Thoracic aorta (tissue), 2 donors: Measurements from ENCODE around the gene BMP15. TPM values are rescaled to one million over a fixed set of nuclear protein-coding genes. Genes with fewer than 3 reads are reported as not detected.

Experiments used
- ATAC-seq: fragments of 150-250 bp; one replicate; pipeline ENCODE4 v1.8.0; 2017; ENCODE audit warnings: low read depth; ENCODE audit not compliant: insufficient number of reproducible peaks, low FRiP score
- DNase-seq: peaks from one replicate; pipeline ENCODE4 v3.0.0-alpha.2; 2020; ENCODE audit warnings: low spot score
- H3K27ac ChIP-seq, 2 donors: fragments of 200-600 bp; sonication (generic); 1 replicate in 1 of 2; 2 replicates in 1 of 2; pipeline ENCODE4 v1.5.1; 2016; ENCODE audit warnings: mild to moderate bottlenecking in 2 of 2, moderate library complexity in 2 of 2
- H3K27me3 ChIP-seq: fragments of 200-600 bp; sonication (generic); replicated peaks from 2 replicates; pipeline ENCODE4 v1.6.0; 2016; ENCODE audit warnings: mild to moderate bottlenecking; ENCODE audit not compliant: insufficient read depth
- H3K36me3 ChIP-seq: fragments of 200-600 bp; sonication (generic); one replicate; pipeline ENCODE4 v1.5.1; 2016
- H3K4me1 ChIP-seq, 2 donors: fragments of 200-600 bp; sonication (generic); 1 replicate in 1 of 2; 2 replicates in 1 of 2; pipeline versions ENCODE4 v1.5.1 to v1.6.0; 2016; ENCODE audit warnings: low read depth in 2 of 2, mild to moderate bottlenecking in 1 of 2; ENCODE audit not compliant: control insufficient read depth in 1 of 2
- H3K4me3 ChIP-seq: fragments of 200-600 bp; sonication (generic); 2 replicates; pipeline ENCODE4 v1.5.1; 2016; ENCODE audit warnings: mild to moderate bottlenecking
- H3K9me3 ChIP-seq: fragments of 200-600 bp; sonication (generic); 2 replicates; pipeline ENCODE4 v1.5.1; 2016
- total RNA-seq, 2 donors: library from RNA; depleted of rRNA; stranded (reverse); fragments of >200 nt; gene quantifications; one replicate each; pipeline versions ENCODE4 v1.1.0 to v1.2.3, GENCODE V29; 2016
- TF ChIP-seq, protein P1 (sequence below): fragments of 200-600 bp; sonication (generic); IDR thresholded peaks from one replicate; pipeline ENCODE4 v1.5.1; 2019; ENCODE audit warnings: antibody characterized with exemption

BMP15 gene
- total RNA-seq, 2 donors from 2014 or later = not detected

DNA sequence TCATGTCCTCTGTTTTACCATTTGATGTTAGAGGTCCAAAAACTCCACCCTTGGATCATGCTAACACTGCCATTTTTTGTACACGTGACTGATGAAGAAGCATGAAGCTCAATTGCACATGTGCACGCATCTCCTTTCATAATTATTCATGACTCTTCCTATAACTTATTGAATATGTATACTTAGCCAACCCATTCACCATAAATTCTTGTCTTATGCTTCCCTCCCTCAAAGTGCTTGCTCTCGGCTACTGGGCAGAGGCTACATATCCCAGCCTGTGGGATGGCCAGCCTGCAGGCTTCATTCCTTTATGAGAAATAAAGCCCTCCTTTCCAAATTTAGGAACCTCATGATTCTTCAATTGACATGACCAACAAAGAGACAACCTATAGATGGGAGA lies 17.5 kb upstream of the BMP15 start:
- no peak for ATAC-seq
- Histone ChIP-seq H3K4me3 (no peak overlapping the region), H3K4me1 (no peaks in the 10 kb centered on the region), H3K9me3 (no peaks in the 10 kb centered on the region), H3K36me3 (no peaks in the 10 kb centered on the region), H3K27ac (no peak overlapping the region), H3K27me3 (no peaks in the 10 kb centered on the region)
- no peak for DNase-seq
- TF ChIP-seq, protein P1, sequence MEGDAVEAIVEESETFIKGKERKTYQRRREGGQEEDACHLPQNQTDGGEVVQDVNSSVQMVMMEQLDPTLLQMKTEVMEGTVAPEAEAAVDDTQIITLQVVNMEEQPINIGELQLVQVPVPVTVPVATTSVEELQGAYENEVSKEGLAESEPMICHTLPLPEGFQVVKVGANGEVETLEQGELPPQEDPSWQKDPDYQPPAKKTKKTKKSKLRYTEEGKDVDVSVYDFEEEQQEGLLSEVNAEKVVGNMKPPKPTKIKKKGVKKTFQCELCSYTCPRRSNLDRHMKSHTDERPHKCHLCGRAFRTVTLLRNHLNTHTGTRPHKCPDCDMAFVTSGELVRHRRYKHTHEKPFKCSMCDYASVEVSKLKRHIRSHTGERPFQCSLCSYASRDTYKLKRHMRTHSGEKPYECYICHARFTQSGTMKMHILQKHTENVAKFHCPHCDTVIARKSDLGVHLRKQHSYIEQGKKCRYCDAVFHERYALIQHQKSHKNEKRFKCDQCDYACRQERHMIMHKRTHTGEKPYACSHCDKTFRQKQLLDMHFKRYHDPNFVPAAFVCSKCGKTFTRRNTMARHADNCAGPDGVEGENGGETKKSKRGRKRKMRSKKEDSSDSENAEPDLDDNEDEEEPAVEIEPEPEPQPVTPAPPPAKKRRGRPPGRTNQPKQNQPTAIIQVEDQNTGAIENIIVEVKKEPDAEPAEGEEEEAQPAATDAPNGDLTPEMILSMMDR = no peak

DNA sequence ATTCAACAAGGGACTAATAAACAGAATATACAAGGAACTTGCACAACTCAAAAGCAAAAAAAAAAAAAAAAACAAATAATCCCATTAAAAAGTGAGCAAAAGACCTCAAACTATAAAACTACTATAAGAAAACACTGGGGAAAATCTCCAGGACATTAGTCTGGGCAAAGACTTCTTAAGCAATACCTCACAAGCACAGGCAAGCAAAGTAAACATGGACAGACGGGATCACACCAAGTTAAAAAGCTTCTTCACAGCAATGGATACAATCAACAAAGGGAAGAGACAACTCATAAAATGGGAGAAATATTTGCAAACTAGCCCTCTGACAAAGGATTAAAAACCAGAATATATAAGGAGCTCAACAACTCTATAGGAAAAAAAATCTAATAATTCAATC lies 17.1 kb upstream of the BMP15 start:
- H3K4me3 ChIP-seq = no peak overlapping the region
- no peak for DNase-seq
- TF ChIP-seq, protein P1 = no peak
- ATAC-seq = no peak
- H3K27ac ChIP-seq = no peak overlapping the region
- no peaks in the 10 kb centered on the region for H3K4me1 ChIP-seq
- H3K36me3 ChIP-seq = no peaks in the 10 kb centered on the region
- no peaks in the 10 kb centered on the region for H3K9me3 ChIP-seq
- no peaks in the 10 kb centered on the region for H3K27me3 ChIP-seq

DNA sequence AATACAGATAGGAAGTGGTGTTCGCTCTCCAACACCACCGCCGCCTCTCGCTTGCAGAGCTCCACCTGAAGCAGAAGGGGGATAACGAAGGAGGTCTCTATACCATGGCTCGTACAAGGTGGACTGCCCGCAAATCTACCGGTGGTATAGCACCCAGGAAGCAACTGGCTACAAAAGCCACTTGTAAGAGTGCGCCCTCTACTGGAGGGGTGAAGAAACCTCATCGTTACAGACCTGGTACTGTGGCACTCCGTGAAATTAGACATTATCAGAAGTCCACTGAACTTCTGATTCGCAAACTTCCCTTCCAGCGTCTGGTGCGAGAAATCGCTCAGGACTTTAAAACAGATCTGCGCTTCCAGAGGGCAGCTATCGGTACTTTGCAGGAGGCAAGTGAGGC lies 5.2 kb upstream of the BMP15 start:
- no peaks in the 10 kb centered on the region for H3K27me3 ChIP-seq
- no peak overlapping the region for H3K27ac ChIP-seq
- DNase-seq = no peak
- ATAC-seq = no peak
- no peaks in the 10 kb centered on the region for H3K9me3 ChIP-seq
- H3K36me3 ChIP-seq = no peaks in the 10 kb centered on the region
- no peak overlapping the region for H3K4me3 ChIP-seq
- TF ChIP-seq, protein P1 = no peak
- H3K4me1 ChIP-seq = no peaks in the 10 kb centered on the region

DNA sequence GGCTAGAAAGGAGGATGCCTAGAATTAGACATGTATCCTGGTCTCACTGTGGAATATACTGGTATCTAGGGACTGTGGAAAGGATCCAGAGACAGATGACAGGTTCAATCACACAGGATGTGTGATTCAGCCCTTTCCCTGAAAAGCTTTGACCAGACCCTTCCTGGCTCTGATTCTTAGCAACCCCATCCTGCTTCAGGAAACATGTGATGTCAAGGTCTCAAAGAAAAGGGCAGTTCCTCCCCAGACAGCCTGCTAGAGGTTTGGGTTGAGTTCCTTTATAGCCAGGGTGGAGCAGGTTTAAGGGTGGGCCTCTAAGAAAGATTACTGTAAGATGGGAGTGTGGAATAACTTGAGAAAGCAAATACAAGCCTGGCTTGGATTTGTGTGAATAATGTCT lies 3.0 kb downstream of the BMP15 start:
- Histone ChIP-seq H3K27me3 (no peaks in the 10 kb centered on the region), H3K27ac (no peak overlapping the region), H3K9me3 (no peaks in the 10 kb centered on the region), H3K36me3 (no peaks in the 10 kb centered on the region), H3K4me1 (no peaks in the 10 kb centered on the region), H3K4me3 (no peak overlapping the region)
- DNase-seq (no peak), ATAC-seq (no peak)
- TF ChIP-seq, protein P1 = no peak

DNA sequence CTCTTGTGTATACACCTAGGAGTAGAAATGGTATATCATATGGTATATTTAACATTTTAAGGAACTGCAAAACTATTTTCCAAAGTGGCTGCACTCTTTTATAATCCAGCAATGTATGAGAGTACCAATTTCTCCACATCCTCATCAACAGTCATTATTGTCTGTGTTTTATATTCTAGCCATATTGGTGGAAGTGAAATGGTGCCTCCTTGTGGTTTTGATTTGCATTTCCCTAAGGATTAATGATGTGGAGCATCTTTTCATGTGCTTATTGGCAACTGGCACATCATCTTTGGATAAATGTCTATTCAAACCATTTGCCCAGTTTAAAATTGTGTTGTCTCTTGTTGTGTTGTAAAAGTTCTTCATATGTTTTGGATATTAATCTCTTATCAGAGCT lies 9.6 kb downstream of the BMP15 start:
- no peak for ATAC-seq
- Histone ChIP-seq H3K4me3 (no peak overlapping the region), H3K27ac (no peak overlapping the region), H3K4me1 (no peaks in the 10 kb centered on the region), H3K9me3 (no peaks in the 10 kb centered on the region), H3K27me3 (no peaks in the 10 kb centered on the region), H3K36me3 (no peaks in the 10 kb centered on the region)
- TF ChIP-seq, protein P1 = no peak
- no peak for DNase-seq
